K562 (cell line): Measurements from ENCODE around the gene ARHGAP8. TPM values are rescaled to one million over a fixed set of nuclear protein-coding genes. Genes with fewer than 3 reads are reported as not detected.

Experiments
- ATAC-seq: fragments of 200-7000 bp; cut with Tn5 transposase; 3 replicates; pipeline ENCODE4 v1.9.1; 2020; ENCODE audit warnings: moderate library complexity
- BruUV-seq: library from RNA; stranded (reverse); fragments of 400-500 nt; replicated peaks from 2 replicates; lab custom pipeline; 2021; lab: Mats Ljungman, UMichigan
- CTCF ChIA-PET: fragments of 300-600 bp; formaldehyde crosslinking; extraction: SDS; loops from one replicate; lab custom pipeline; 2021; ENCODE audit warnings: low intra/inter-chr PET ratio; lab: Yijun Ruan, JAX
- POLR2A ChIA-PET: fragments of 300-600, 350-650 bp; sonication (Branson Sonifier 250); formaldehyde crosslinking; extraction: SDS; loops from one replicate; lab custom pipeline; 2021; ENCODE audit warnings: antibody characterized with exemption, inconsistent platforms; lab: Yijun Ruan, JAX
- DNase-seq, 4 experiments: peaks; one replicate each; pipeline versions ENCODE4 v3.0.0 to v3.0.0-alpha.2; 2011 to 2018; ENCODE audit warnings: low spot score in 3 of 4, mixed read lengths in 3 of 4; ENCODE audit errors: extremely low read depth in 1 of 4
- FAIRE-seq: peaks from 2 replicates; lab custom pipeline; 2011; peaks lifted over from hg19 to GRCh38; lab: Jason Lieb, UNC
- H2AFZ ChIP-seq: 2 replicates; pipeline ENCODE4 v1.6.0; 2011; ENCODE audit warnings: low read depth, low read length, control low read depth, inconsistent platforms
- H3K27ac ChIP-seq: fragments of 200-600 bp; 3 replicates; pipeline ENCODE4 v1.8.0; 2011; ENCODE audit warnings: low read depth, mild to moderate bottlenecking, control low read depth, inconsistent platforms, low read length, moderate library complexity, mixed read lengths; ENCODE audit errors: extremely low read depth
- H3K27me3 ChIP-seq, 2 experiments: fragments of 300-600 bp in 1 of 2; 2 replicates in 1 of 2; 3 replicates in 1 of 2; pipeline versions ENCODE4 v1.6.0 to v1.8.0; 2011; ENCODE audit warnings: inconsistent platforms in 2 of 2, low read length in 2 of 2, mild to moderate bottlenecking in 1 of 2, mixed read lengths in 1 of 2, moderate library complexity in 1 of 2; ENCODE audit not compliant: control insufficient read depth in 2 of 2, insufficient read depth in 2 of 2
- H3K36me3 ChIP-seq: fragments of 300-600 bp; 3 replicates; pipeline ENCODE4 v1.8.0; 2011; ENCODE audit warnings: mild to moderate bottlenecking, low read length, inconsistent platforms; ENCODE audit not compliant: control insufficient read depth, insufficient read depth
- H3K4me1 ChIP-seq, 2 experiments: fragments of 200-600 bp in 1 of 2; replicated peaks in 1 of 2; 2 replicates in 1 of 2; 3 replicates in 1 of 2; pipeline versions ENCODE4 v1.5.1 to v1.8.0; 2011; ENCODE audit warnings: inconsistent platforms in 2 of 2, low read length in 2 of 2, mild to moderate bottlenecking in 1 of 2, mixed read lengths in 1 of 2, moderate library complexity in 1 of 2; ENCODE audit not compliant: control insufficient read depth in 2 of 2, insufficient read depth in 2 of 2
- H3K4me2 ChIP-seq: 2 replicates; pipeline ENCODE4 v1.6.1; 2011; ENCODE audit warnings: low read length, control low read depth, inconsistent platforms, mixed read lengths; ENCODE audit not compliant: insufficient read depth
- H3K4me3 ChIP-seq: fragments of 200-600 bp; sonication (generic), shearing (Covaris generic); 2 replicates; pipeline ENCODE4 v1.5.1; 2016; ENCODE audit warnings: control low read depth, inconsistent platforms
- H3K79me2 ChIP-seq: fragments of 200-600 bp; 3 replicates; pipeline ENCODE4 v1.8.0; 2011; ENCODE audit warnings: low read length, inconsistent platforms; ENCODE audit not compliant: control insufficient read depth, insufficient read depth
- H3K9ac ChIP-seq, 2 experiments: 2 replicates each; pipeline versions ENCODE4 v1.6.0 to v1.6.1; 2011; ENCODE audit warnings: low read depth in 2 of 2, low read length in 2 of 2, control low read depth in 1 of 2, inconsistent platforms in 1 of 2, mild to moderate bottlenecking in 1 of 2, mixed read lengths in 1 of 2; ENCODE audit not compliant: insufficient read depth in 1 of 2
- H3K9me1 ChIP-seq: one replicate; pipeline ENCODE4 v1.6.0; 2011; ENCODE audit warnings: inconsistent platforms, mild to moderate bottlenecking, low read length, moderate library complexity; ENCODE audit not compliant: control insufficient read depth, insufficient read depth
- H3K9me3 ChIP-seq: replicated peaks from 2 replicates; pipeline ENCODE4 v1.5.1; 2011; ENCODE audit warnings: low read depth, low read length, inconsistent platforms; ENCODE audit not compliant: control insufficient read depth, insufficient read depth
- H4K20me1 ChIP-seq: replicated peaks from 2 replicates; pipeline ENCODE4 v1.6.1; 2011; ENCODE audit warnings: low read length, inconsistent platforms, mixed read lengths; ENCODE audit not compliant: control insufficient read depth, insufficient read depth
- E2F1 ChIP-seq: sonication (generic); formaldehyde crosslinking; IDR thresholded peaks from 2 replicates; pipeline ENCODE4 v1.8.1; 2023; ENCODE audit warnings: mild to moderate bottlenecking, missing genetic modification reagents, moderate library complexity
- ERF ChIP-seq: fragments of 450-650 bp; formaldehyde crosslinking; IDR thresholded peaks from 2 replicates; pipeline ENCODE4 v1.4.0; 2020; ENCODE audit warnings: mild to moderate bottlenecking, mixed read lengths
- ESRRB ChIP-seq: fragments of 250-450 bp; sonication (Bioruptor Pico); IDR thresholded peaks from 2 replicates; pipeline ENCODE4 v1.5.0; 2020; ENCODE audit warnings: mild to moderate bottlenecking, moderate library complexity, borderline replicate concordance
- GATA2 ChIP-seq: sonication (generic); formaldehyde crosslinking; IDR thresholded peaks from 2 replicates; pipeline ENCODE4 v1.4.0; 2020; ENCODE audit warnings: mild to moderate bottlenecking, missing genetic modification reagents
- HNRNPUL1 ChIP-seq: fragments of 200-400 bp; formaldehyde crosslinking; IDR thresholded peaks from 2 replicates; pipeline ENCODE4 v1.6.1; 2017; ENCODE audit warnings: low read length
- MAFG ChIP-seq: fragments of 450-650 bp; conservative IDR thresholded peaks from 2 replicates; pipeline ENCODE4 v1.6.1; 2016; ENCODE audit warnings: missing genetic modification characterization, missing compliant biosample characterization
- MCM3 ChIP-seq: fragments of 450-650 bp; IDR thresholded peaks from 2 replicates; pipeline ENCODE4 v1.6.1; 2016
- NCOA4 ChIP-seq: fragments of 450-650 bp; IDR thresholded peaks from 2 replicates; pipeline ENCODE4 v1.6.1; 2018; ENCODE audit warnings: mild to moderate bottlenecking; ENCODE audit not compliant: partially characterized antibody
- PHB2 ChIP-seq: fragments of 450-650 bp; IDR thresholded peaks from 2 replicates; pipeline ENCODE4 v1.6.1; 2017; ENCODE audit warnings: low read depth
- RFX7 ChIP-seq: fragments of 250-450 bp; sonication (Bioruptor Pico); IDR thresholded peaks from 2 replicates; pipeline ENCODE4 v1.5.1; 2021; ENCODE audit warnings: mild to moderate bottlenecking
- STAT5A ChIP-seq: IDR thresholded peaks from 2 replicates; pipeline ENCODE4 v1.6.1; 2012; ENCODE audit warnings: low read length, inconsistent platforms, borderline replicate concordance
- ZBTB1 ChIP-seq: sonication (generic); formaldehyde crosslinking; IDR thresholded peaks from 2 replicates; pipeline ENCODE4 v1.8.1; 2023; ENCODE audit warnings: missing genetic modification reagents, low read depth, mild to moderate bottlenecking, borderline replicate concordance
- ZKSCAN8 ChIP-seq: fragments of 200-800 bp; sonication (Bioruptor generic); IDR thresholded peaks from 2 replicates; pipeline ENCODE4 v1.6.1; 2016; ENCODE audit warnings: missing genetic modification characterization, missing compliant biosample characterization
- ZNF57 ChIP-seq: fragments of 450-650 bp; formaldehyde crosslinking; IDR thresholded peaks from 2 replicates; pipeline ENCODE4 v1.4.0; 2020; ENCODE audit warnings: mild to moderate bottlenecking, moderate library complexity
- ZNF740 ChIP-seq, 3 experiments: fragments of 200-800 bp in 1 of 3; sonication (Bioruptor generic) in 1 of 3; sonication (generic) in 1 of 3; formaldehyde crosslinking in 1 of 3; IDR thresholded peaks; 2 replicates each; pipeline versions ENCODE4 v1.6.1 to v1.8.0; 2016 to 2022; ENCODE audit warnings: mild to moderate bottlenecking in 2 of 3, missing compliant biosample characterization in 2 of 3, missing genetic modification characterization in 2 of 3, missing genetic modification reagents in 1 of 3
- WGBS: fragments of 100-300 bp; shearing (Covaris generic); methylation state at CpG from one replicate; pipeline ENCODE4 v1.1.6; 2016; ENCODE audit warnings: low coverage, mixed read lengths; ENCODE audit not compliant: insufficient coverage; ENCODE audit errors: missing lambda C conversion rate; 5-methylcytosine and 5-hydroxymethylcytosine counted together
- in situ Hi-C: fragments of 300-500 bp; cut with MboI; formaldehyde crosslinking; loops from 4 replicates; pipeline ENCODE4 v1.15.0; 2018; ENCODE audit warnings: inconsistent platforms, mixed read lengths
- intact Hi-C: fragments of 100-400 bp; cut with micrococcal nuclease; formaldehyde crosslinking; loops from 2 replicates; pipeline ENCODE4 v1.14.2; 2022
- polyA plus RNA-seq, 8 experiments: library from polyadenylated mRNA; depleted of rRNA in 4 of 8; stranded (reverse) in 5 of 8; unstranded in 3 of 8; fragments of >200 nt; fragmentation: Nextera tagmentation in 2 of 8; fragmentation: Illumina TruSeq in 1 of 8; extraction: Ambion mirVana in 2 of 8; extraction: Trizol in 1 of 8; gene quantifications; 2 replicates each; pipeline versions ENCODE4 v1.2.1 to v1.2.3, GENCODE V29; 2011 to 2014; ENCODE audit warnings: inconsistent platforms in 1 of 8, missing spikeins in 1 of 8
- total RNA-seq, 7 experiments: library from RNA; depleted of rRNA in 6 of 7; stranded (reverse); fragments of >200 nt in 6 of 7; fragmentation: Illumina TruSeq in 2 of 7; extraction: Trizol in 2 of 7; gene quantifications; 2 replicates each; pipeline versions ENCODE4 v1.2.1 to v1.2.3, GENCODE V29; 2011 to 2021; ENCODE audit warnings: low replicate concordance in 1 of 7

Gene ARHGAP8
- total and polyA plus RNA-seq, 9 of the 15 experiments (the other 6 are each of a cell fraction or from before 2014, with no cell fraction given) = 0.15 to 2.2 (median 0.62) TPM

GRCh38 chr22:44840611-44841322, 88.4 kb downstream of the ARHGAP8 start:
- Histone ChIP-seq H3K9me1 (no peaks in the 10 kb centered on the region), H3K27me3 (peaks cover 4 to 32% of the 10 kb centered on the region in 2 experiments; a peak in 3 of 5 replicates), H3K9me3 (no peaks in the 10 kb centered on the region), H3K4me1 (no peaks in the 10 kb centered on the region), H3K27ac (no peak overlapping the region), H2AFZ (no peak overlapping the region), H3K79me2 (no peaks in the 10 kb centered on the region), H3K4me3 (no peak overlapping the region), H3K36me3 (no peaks in the 10 kb centered on the region), H3K9ac (no peak overlapping the region), H3K4me2 (no peak overlapping the region), H4K20me1 (no peaks in the 10 kb centered on the region)
- in situ Hi-C loops (no loop called here), intact Hi-C loops (no loop called here)
- BruUV-seq = no TSS peak
- CTCF ChIA-PET = no interaction called here
- TF ChIP-seq ZBTB1 (CRISPR knock-in tag) (no peak), RFX7 (CRISPR knock-in tag) (no peak), ZKSCAN8 (CRISPR knock-in tag) (no peak), PHB2 (no peak)
- ATAC-seq (no peak), DNase-seq (no peak), FAIRE-seq (no peak)
- WGBS = 1% methylated on average over 20 of the region's 30 CpGs
- POLR2A ChIA-PET = interaction anchor here (0.6 to 0.9 kb wide), 2 partner anchors 13 to 78 kb away, joined by 3 to 4 read pairs; no protein-coding TSS in a partner anchor

GRCh38 chr22:44842417-44842816, 90.0 kb downstream of the ARHGAP8 start:
- no peaks in the 10 kb centered on the region for H3K79me2 ChIP-seq
- ATAC-seq (no peak), DNase-seq (no peak), FAIRE-seq (no peak)
- H4K20me1 ChIP-seq = no peaks in the 10 kb centered on the region
- no peaks in the 10 kb centered on the region for H3K36me3 ChIP-seq
- CTCF ChIA-PET = no interaction called here
- no peak overlapping the region for H2AFZ ChIP-seq
- no peaks in the 10 kb centered on the region for H3K4me1 ChIP-seq
- intact Hi-C loops = no loop called here
- no peak overlapping the region for H3K27ac ChIP-seq
- no peaks in the 10 kb centered on the region for H3K9me3 ChIP-seq
- no peak overlapping the region for H3K4me2 ChIP-seq
- no peaks in the 10 kb centered on the region for H3K9me1 ChIP-seq
- in situ Hi-C loops = no loop called here
- POLR2A ChIA-PET = no interaction called here
- no TSS peak for BruUV-seq
- no peak overlapping the region for H3K9ac ChIP-seq
- H3K4me3 ChIP-seq = no peak overlapping the region
- H3K27me3 ChIP-seq = peaks cover 4 to 34% of the 10 kb centered on the region in 2 experiments; a peak in 3 of 5 replicates
- 0% methylated on average over 7 of the region's 7 CpGs for WGBS
- TF ChIP-seq HNRNPUL1 = no peak
- TF ChIP-seq ZNF57 = no peak
- no peak for TF ChIP-seq STAT5A
- no peak for TF ChIP-seq NCOA4
- no peak for TF ChIP-seq GATA2 (CRISPR knock-in tag)
- TF ChIP-seq MAFG (tag) = no peak
- no peak for TF ChIP-seq MCM3
- TF ChIP-seq ESRRB = no peak
- TF ChIP-seq ERF (CRISPR knock-in tag) = no peak
- no peak for TF ChIP-seq ZNF740 (CRISPR knock-in tag; IDR thresholded peaks at IDR 0.05)
- TF ChIP-seq ZNF740 (tag; IDR thresholded peaks at IDR 0.05) = no peak
- no peak for TF ChIP-seq E2F1 (CRISPR knock-in tag)
